ENCODE measurements around the gene JAK1.

JAK1 gene

DNA sequence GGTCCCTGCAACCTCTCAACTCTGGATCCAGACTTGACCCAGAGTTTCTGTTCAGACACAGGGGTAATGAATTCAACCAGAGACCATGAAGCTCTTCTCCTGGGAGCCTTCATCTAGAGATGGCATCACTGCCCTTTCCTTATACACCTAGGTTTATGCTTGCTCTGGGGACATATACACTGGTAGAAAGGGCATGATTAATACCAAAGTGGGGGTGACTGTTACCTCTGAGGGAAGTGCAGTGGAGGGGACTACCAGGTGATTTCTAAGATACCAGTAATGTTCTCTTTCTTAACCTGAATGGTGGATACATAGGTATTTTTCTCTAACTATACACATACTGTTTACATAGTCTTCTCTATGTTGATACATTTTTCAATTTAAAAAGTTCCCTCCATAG lies 48.4 kb downstream of the JAK1 start:
- DNase-seq (ENCODE audit: low read depth, low spot score): no peak
- in situ Hi-C loops (cut with HindIII; ENCODE audit: low sequenced_read_pairs): no loop called here
- H3K4me3 ChIP-seq (ENCODE audit: low read depth, low read length): no peak overlapping the region
- TF ChIP-seq, protein P1, sequence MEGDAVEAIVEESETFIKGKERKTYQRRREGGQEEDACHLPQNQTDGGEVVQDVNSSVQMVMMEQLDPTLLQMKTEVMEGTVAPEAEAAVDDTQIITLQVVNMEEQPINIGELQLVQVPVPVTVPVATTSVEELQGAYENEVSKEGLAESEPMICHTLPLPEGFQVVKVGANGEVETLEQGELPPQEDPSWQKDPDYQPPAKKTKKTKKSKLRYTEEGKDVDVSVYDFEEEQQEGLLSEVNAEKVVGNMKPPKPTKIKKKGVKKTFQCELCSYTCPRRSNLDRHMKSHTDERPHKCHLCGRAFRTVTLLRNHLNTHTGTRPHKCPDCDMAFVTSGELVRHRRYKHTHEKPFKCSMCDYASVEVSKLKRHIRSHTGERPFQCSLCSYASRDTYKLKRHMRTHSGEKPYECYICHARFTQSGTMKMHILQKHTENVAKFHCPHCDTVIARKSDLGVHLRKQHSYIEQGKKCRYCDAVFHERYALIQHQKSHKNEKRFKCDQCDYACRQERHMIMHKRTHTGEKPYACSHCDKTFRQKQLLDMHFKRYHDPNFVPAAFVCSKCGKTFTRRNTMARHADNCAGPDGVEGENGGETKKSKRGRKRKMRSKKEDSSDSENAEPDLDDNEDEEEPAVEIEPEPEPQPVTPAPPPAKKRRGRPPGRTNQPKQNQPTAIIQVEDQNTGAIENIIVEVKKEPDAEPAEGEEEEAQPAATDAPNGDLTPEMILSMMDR (IDR thresholded peaks at IDR 0.05; ENCODE audit: low read depth, low read length): no peak

DNA sequence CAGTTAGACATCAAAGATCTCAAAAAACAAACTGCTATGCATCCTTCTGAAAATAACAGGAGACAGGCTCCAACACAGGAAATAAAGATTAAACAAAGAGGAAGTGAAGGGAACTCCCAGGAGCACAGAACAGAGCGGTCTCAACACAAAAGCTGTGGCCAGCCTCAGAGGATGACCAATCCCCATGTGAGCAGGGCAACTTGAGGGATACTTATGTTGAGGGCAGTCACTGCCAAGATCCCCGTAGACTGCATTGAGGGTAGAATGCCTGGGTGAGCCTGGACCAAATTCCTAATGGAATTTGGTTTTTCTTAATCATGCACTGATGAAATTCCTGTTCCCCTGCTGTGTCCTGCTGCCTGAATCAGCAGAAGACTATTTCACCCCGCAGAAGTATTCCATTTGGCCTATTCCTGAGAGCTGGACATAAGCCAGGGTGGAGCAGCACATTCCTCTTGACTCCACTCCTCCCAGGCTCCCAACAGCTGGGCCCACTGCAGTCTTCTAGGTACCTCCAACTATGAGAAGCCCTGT lies 49.0 kb downstream of the JAK1 start:
- in situ Hi-C loops (cut with HindIII; ENCODE audit: low sequenced_read_pairs): no loop called here
- peak; percentile 97 for DNase-seq (ENCODE audit: low read depth, low spot score)
- H3K4me3 ChIP-seq (ENCODE audit: low read depth, low read length): no peak overlapping the region
- TF ChIP-seq, protein P1 (IDR thresholded peaks at IDR 0.05; ENCODE audit: low read depth, low read length): no peak

DNA sequence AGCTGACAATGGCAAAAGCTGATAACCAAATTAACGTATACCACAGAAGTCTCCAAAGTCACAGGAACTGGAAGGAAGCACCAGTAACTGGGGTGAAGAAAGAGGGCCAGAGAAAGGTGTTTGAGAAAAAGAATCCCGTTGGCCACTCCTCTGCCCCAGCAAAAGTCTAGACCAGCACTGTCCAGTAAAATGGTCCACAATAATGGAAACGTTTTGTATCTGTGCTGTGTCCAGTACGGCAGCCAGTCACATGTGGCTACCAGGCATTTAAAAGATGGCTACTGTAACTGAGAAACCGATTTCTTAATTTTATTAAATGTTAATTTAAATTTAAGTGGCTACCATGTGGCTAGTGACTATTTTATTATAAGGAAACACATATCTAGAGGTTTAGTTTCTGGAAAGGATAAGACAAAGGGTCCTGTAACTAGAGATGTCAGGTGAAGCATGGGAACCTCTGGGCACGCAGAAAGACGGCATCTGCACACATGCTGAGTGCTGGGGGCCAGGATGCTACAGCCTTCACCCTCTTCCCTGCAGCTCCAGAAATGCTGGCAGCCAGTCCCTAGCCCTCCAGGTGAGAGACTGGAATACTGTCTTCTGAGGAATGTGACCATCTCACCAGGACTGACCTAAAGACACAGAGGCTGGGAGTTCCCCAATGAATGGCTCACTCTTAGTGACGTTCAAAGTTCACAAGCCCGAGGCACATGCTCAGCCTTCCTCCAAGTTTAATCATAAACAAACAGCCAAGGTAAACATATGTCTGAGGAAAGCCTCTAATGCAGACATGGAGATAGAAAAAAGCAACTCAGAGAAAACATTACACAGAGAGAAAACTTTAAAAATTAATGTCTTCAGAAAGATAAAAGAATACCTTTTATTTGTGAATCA lies 50.7 kb downstream of the JAK1 start:
- peak; percentile 80 for DNase-seq (ENCODE audit: low read depth, low spot score)
- TF ChIP-seq, protein P1 (IDR thresholded peaks at IDR 0.05; ENCODE audit: low read depth, low read length): no peak

DNA sequence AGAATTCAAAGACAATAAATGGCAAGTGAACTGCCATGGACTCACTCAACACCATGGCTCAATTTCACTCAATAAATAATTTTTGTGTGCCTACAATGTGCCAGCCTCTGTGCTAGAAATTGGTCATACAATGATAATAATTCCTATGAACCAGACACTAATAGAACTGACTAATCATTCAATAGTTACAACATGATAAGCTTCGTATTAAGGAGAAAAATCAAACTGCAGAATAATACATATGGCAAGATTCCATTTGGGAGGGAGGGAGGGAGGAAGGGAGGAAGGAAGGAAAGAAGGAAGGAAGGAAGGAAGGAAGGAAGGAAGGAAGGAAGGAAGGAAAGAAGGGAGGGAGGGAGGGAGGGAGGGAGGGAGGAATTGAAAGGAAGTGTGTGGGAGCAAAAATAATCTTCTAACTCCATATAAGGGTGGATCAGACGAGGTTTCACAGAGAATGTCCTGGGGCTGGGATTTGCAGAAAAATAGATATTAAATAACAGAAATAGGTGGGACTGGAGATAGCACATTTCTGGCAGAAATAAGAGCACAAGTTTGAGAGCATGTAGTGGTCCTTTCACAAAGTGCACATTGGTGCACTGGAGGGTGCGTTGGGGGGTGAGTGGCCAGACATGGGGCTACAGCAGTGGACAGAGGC lies 52.9 kb downstream of the JAK1 start:
- in situ Hi-C loops (cut with HindIII; ENCODE audit: low sequenced_read_pairs): no loop called here
- no peak overlapping the region for H3K4me3 ChIP-seq (ENCODE audit: low read depth, low read length)
- TF ChIP-seq, protein P1 (IDR thresholded peaks at IDR 0.05; ENCODE audit: low read depth, low read length): no peak
- DNase-seq (ENCODE audit: low read depth, low spot score): no peak

More for the DNA sequence above, 50.7 kb downstream of the JAK1 start:
- in situ Hi-C loops (cut with HindIII; ENCODE audit: low sequenced_read_pairs): no loop called here
- no peak overlapping the region for H3K4me3 ChIP-seq (ENCODE audit: low read depth, low read length)

DNA sequence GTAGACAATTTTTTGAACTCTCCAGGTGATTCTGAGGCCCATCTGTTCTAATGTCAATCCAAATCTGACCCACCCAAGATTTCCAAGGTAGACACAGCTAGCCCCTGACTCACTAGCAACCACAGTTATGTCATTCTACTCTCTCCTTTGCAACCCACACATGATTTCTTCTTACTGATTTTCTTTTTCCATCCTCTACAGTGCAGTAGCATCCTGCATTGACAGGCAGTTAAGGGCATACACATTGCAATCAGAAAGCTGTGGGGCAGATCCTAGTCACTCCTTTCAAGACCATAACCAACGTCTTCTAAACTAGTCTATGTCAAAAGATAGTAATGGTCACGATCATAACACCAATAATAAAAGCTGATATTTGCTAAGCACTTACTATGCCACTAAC lies 54.2 kb downstream of the JAK1 start:
- TF ChIP-seq, protein P1 (IDR thresholded peaks at IDR 0.05; ENCODE audit: low read depth, low read length): no peak
- no peak for DNase-seq (ENCODE audit: low read depth, low spot score)
- H3K4me3 ChIP-seq (ENCODE audit: low read depth, low read length): no peak overlapping the region
- in situ Hi-C loops (cut with HindIII; ENCODE audit: low sequenced_read_pairs): no loop called here

DNA sequence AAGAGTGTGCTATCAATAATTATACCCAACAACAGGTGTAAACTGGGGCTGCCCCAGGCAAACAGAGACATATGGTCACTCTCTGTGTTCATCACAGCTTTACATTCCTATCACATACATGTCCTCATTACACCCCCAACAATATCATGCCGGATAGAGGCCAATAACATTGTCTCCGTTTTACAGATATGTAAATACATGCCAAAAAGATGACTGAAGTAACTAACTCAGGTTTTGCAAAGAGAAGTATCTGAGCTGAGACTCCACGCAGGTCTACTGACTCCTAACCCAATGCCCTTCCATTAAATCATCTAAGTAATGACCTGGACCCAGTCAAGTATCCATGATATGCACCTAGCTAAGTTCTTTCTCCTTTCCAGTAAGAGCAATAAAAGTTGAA lies 55.0 kb downstream of the JAK1 start:
- in situ Hi-C loops (cut with HindIII; ENCODE audit: low sequenced_read_pairs): no loop called here
- TF ChIP-seq, protein P1 (IDR thresholded peaks at IDR 0.05; ENCODE audit: low read depth, low read length): no peak
- no peak for DNase-seq (ENCODE audit: low read depth, low spot score)
- H3K4me3 ChIP-seq (ENCODE audit: low read depth, low read length): no peak overlapping the region
